IMR-90 (cell line): ENCODE data around the gene NUDT3. TPM values are rescaled to one million over a fixed set of nuclear protein-coding genes. Genes with fewer than 3 reads are reported as not detected.

Experiments used
- ATAC-seq: fragments of 200-7000 bp; cut with Tn5 transposase; 2 replicates; pipeline ENCODE4 v1.9.1; 2020; ENCODE audit warnings: low read depth, mild to moderate bottlenecking, moderate library complexity
- BruUV-seq: library from RNA; stranded (reverse); fragments of 400-500 nt; replicated peaks from 2 replicates; lab custom pipeline; 2021; lab: Mats Ljungman, UMichigan
- CTCF ChIA-PET: fragments of 300-600 bp; formaldehyde crosslinking; extraction: SDS; loops from one replicate; lab custom pipeline; 2021; ENCODE audit warnings: antibody characterized with exemption; lab: Yijun Ruan, JAX
- POLR2A ChIA-PET: fragments of 300-600 bp; sonication (Branson Sonifier 250); formaldehyde crosslinking; loops from one replicate; lab custom pipeline; 2022; ENCODE audit warnings: antibody characterized with exemption; ENCODE audit not compliant: unreplicated experiment; lab: Charles Lee
- DNase-seq: peaks from one replicate; pipeline ENCODE4 v3.0.0; 2013
- H2AFZ ChIP-seq: replicated peaks from 2 replicates; pipeline ENCODE3; 2013; ENCODE audit warnings: low read length, mild to moderate bottlenecking; ENCODE audit not compliant: poor library complexity
- H2AK5ac ChIP-seq: 2 replicates; pipeline ENCODE4 v1.6.1; 2013; ENCODE audit warnings: low read depth, low read length, inconsistent platforms
- H2AK9ac ChIP-seq: replicated peaks from 2 replicates; pipeline ENCODE3; 2013; ENCODE audit warnings: mild to moderate bottlenecking, low read depth, low read length, moderate library complexity; ENCODE audit not compliant: poor library complexity
- H2BK120ac ChIP-seq: 2 replicates; pipeline ENCODE4 v1.6.1; 2013; ENCODE audit warnings: low read depth, low read length, inconsistent platforms
- H2BK15ac ChIP-seq: 3 replicates; pipeline ENCODE4 v1.6.1; 2013; ENCODE audit warnings: low read depth, low read length, inconsistent platforms
- H2BK20ac ChIP-seq: 2 replicates; pipeline ENCODE4 v1.6.1; 2013; ENCODE audit warnings: low read depth, mild to moderate bottlenecking, inconsistent platforms, low read length, moderate library complexity
- H2BK5ac ChIP-seq: 2 replicates; pipeline ENCODE4 v1.6.1; 2013; ENCODE audit warnings: mild to moderate bottlenecking, low read depth, low read length, inconsistent platforms; ENCODE audit not compliant: poor library complexity, severe bottlenecking
- H3K14ac ChIP-seq: replicated peaks from 2 replicates; pipeline ENCODE4 v1.6.1; 2013; ENCODE audit warnings: low read depth, low read length, inconsistent platforms
- H3K18ac ChIP-seq: 2 replicates; pipeline ENCODE4 v1.6.1; 2013; ENCODE audit warnings: low read depth, low read length, control low read depth
- H3K23ac ChIP-seq: 2 replicates; pipeline ENCODE4 v1.6.1; 2013; ENCODE audit warnings: low read depth, low read length, inconsistent platforms
- H3K27ac ChIP-seq: 2 replicates; pipeline ENCODE4 v1.5.1; 2013; ENCODE audit warnings: mild to moderate bottlenecking, control low read depth, low read length; ENCODE audit not compliant: insufficient read depth
- H3K27me3 ChIP-seq: 2 replicates; pipeline ENCODE4 v1.6.1; 2013; ENCODE audit warnings: low read length; ENCODE audit not compliant: control insufficient read depth, insufficient read depth
- H3K36me3 ChIP-seq: 2 replicates; pipeline ENCODE4 v1.6.1; 2013; ENCODE audit warnings: low read length, mixed read lengths; ENCODE audit not compliant: control insufficient read depth, insufficient read depth
- H3K4ac ChIP-seq: 2 replicates; pipeline ENCODE4 v1.6.1; 2013; ENCODE audit warnings: low read depth, low read length, inconsistent platforms
- H3K4me1 ChIP-seq: 2 replicates; pipeline ENCODE4 v1.6.1; 2013; ENCODE audit warnings: low read length, mixed read lengths; ENCODE audit not compliant: control insufficient read depth, insufficient read depth
- H3K4me2 ChIP-seq: 2 replicates; pipeline ENCODE4 v1.6.1; 2013; ENCODE audit warnings: low read depth, mild to moderate bottlenecking, control low read depth, low read length, moderate library complexity
- H3K4me3 ChIP-seq: 2 replicates; pipeline ENCODE4 v1.5.1; 2013; ENCODE audit warnings: low read depth, mild to moderate bottlenecking, control low read depth, low read length, moderate library complexity; ENCODE audit not compliant: insufficient read depth
- H3K56ac ChIP-seq: 2 replicates; pipeline ENCODE4 v1.6.1; 2013; ENCODE audit warnings: low read length, inconsistent platforms; ENCODE audit not compliant: insufficient read depth; ENCODE audit errors: extremely low read depth
- H3K79me1 ChIP-seq, 2 experiments: 2 replicates each; pipeline ENCODE4 v1.6.1; 2013; ENCODE audit warnings: low read length in 2 of 2, inconsistent platforms in 1 of 2, low read depth in 1 of 2
- H3K9ac ChIP-seq: 2 replicates; pipeline ENCODE4 v1.6.1; 2013; ENCODE audit warnings: low read depth, low read length, control low read depth
- H3K9me1 ChIP-seq: 2 replicates; pipeline ENCODE4 v1.6.1; 2013; ENCODE audit warnings: low read length, inconsistent platforms; ENCODE audit not compliant: insufficient read depth
- H3K9me3 ChIP-seq: 2 replicates; pipeline ENCODE4 v1.6.1; 2013; ENCODE audit warnings: low read length; ENCODE audit not compliant: control insufficient read depth, insufficient read depth
- H4K20me1 ChIP-seq: 2 replicates; pipeline ENCODE4 v1.6.1; 2013; ENCODE audit warnings: low read length, inconsistent platforms; ENCODE audit not compliant: insufficient read depth
- H4K5ac ChIP-seq: 2 replicates; pipeline ENCODE4 v1.6.1; 2013; ENCODE audit warnings: mild to moderate bottlenecking, low read depth, low read length, control low read depth
- H4K8ac ChIP-seq, 2 experiments: 2 replicates each; pipeline ENCODE4 v1.6.1; 2013; ENCODE audit warnings: low read depth in 2 of 2, low read length in 2 of 2, control low read depth in 1 of 2, inconsistent platforms in 1 of 2
- H4K91ac ChIP-seq: 2 replicates; pipeline ENCODE4 v1.6.1; 2013; ENCODE audit warnings: low read depth, low read length, inconsistent platforms; ENCODE audit not compliant: insufficient read depth
- BHLHE40 ChIP-seq: fragments of 150-350 bp; IDR thresholded peaks from 2 replicates; pipeline ENCODE4 v1.6.1; 2016; ENCODE audit warnings: mild to moderate bottlenecking, low read depth, low read length
- CEBPB ChIP-seq: IDR thresholded peaks from 2 replicates; pipeline ENCODE4 v1.6.1; 2012; ENCODE audit warnings: low read depth, low read length, improper control_type of control experiment
- WGBS, 2 experiments: methylation state at CpG; one replicate each; pipeline versions ENCODE4 v1.1.5 to v1.1.7; 2013; ENCODE audit warnings: missing lambda C conversion rate in 2 of 2; ENCODE audit not compliant: insufficient read length in 1 of 2; ENCODE audit errors: extremely low coverage in 2 of 2; 5-methylcytosine and 5-hydroxymethylcytosine counted together
- dilution Hi-C: fragments of 300-500 bp; cut with HindIII; formaldehyde crosslinking; loops from one replicate; pipeline ENCODE4 v1.14.3; 2018; ENCODE audit warnings: low sequenced_read_pairs; ENCODE audit not compliant: unreplicated experiment
- in situ Hi-C: fragments of 300-500 bp; cut with MboI; formaldehyde crosslinking; loops from 3 replicates; pipeline ENCODE4 v1.14.3; 2019; ENCODE audit warnings: low sequenced_read_pairs, inconsistent platforms, mixed read lengths
- intact Hi-C: fragments of 100-400 bp; cut with micrococcal nuclease; formaldehyde crosslinking; loops from 2 replicates; pipeline ENCODE4 v1.10.0; 2022
- polyA plus RNA-seq, 3 experiments: library from polyadenylated mRNA; depleted of rRNA; stranded (reverse); fragments of >200 nt; gene quantifications; 2 replicates each; pipeline ENCODE4 v1.2.3, GENCODE V29; 2012; ENCODE audit warnings: low replicate concordance in 1 of 3
- total RNA-seq: library from RNA; depleted of rRNA; stranded (reverse); fragments of >200 nt; gene quantifications from 2 replicates; pipeline ENCODE4 v1.2.3, GENCODE V29; 2012

Gene NUDT3
- total and polyA plus RNA-seq, 2 of the 4 experiments (the other 2 are of a cell fraction) = 10.1 to 17.2 TPM

- no peak overlapping the region for H2BK120ac ChIP-seq
- no TSS peak for BruUV-seq
- WGBS, 2 experiments = 100% methylated on average over 1 of the region's 4 CpGs; no CpG with 5 or more reads in 1 of the 2 experiments
- intact Hi-C loops (no loop called here), in situ Hi-C loops (no loop called here), dilution Hi-C loops (no loop called here)
- no peak overlapping the region for H3K4me2 ChIP-seq
- H3K27ac ChIP-seq = no peak overlapping the region
- H3K36me3 ChIP-seq = no peaks in the 10 kb centered on the region
- H3K79me1 ChIP-seq = no peaks in the 10 kb centered on the region
- TF ChIP-seq BHLHE40 (no peak), CEBPB (no peak)
- no peak overlapping the region; the same call in 1 of the 2 replicates for H3K56ac ChIP-seq
- no peak overlapping the region for H3K14ac ChIP-seq
- no peak overlapping the region for H2BK5ac ChIP-seq
- no peak overlapping the region for H3K23ac ChIP-seq
- no peaks in the 10 kb centered on the region for H3K4me1 ChIP-seq
- H3K27me3 ChIP-seq = peaks cover 6% of the 10 kb centered on the region
- H4K5ac ChIP-seq = no peak overlapping the region
- ATAC-seq = no peak
- ChIA-PET CTCF (no interaction called here), POLR2A (no interaction called here)
- no peak overlapping the region for H3K4ac ChIP-seq
- H2AK5ac ChIP-seq = no peak overlapping the region
- no peaks in the 10 kb centered on the region; the same call in 1 of the 2 replicates for H3K9me3 ChIP-seq
- H3K18ac ChIP-seq = no peak overlapping the region
- no peak for DNase-seq
- no peak overlapping the region for H2BK15ac ChIP-seq
- H4K8ac ChIP-seq = no peak overlapping the region
- no peak overlapping the region for H2BK20ac ChIP-seq
- no peak overlapping the region for H3K4me3 ChIP-seq
- no peak overlapping the region for H2AFZ ChIP-seq
- no peak overlapping the region for H4K91ac ChIP-seq
- no peak overlapping the region for H2AK9ac ChIP-seq
- no peaks in the 10 kb centered on the region for H4K20me1 ChIP-seq
- no peaks in the 10 kb centered on the region for H3K9me1 ChIP-seq
- no peak overlapping the region for H3K9ac ChIP-seq
Observed at GRCh38 chr6:34438705-34439104, 46.2 kb upstream of the NUDT3 start.
